ENCODE measurements around the gene RCAN1. TPM values are rescaled to one million over a fixed set of nuclear protein-coding genes. Genes with fewer than 3 reads are reported as not detected.

The RCAN1 gene
- total and polyA plus RNA-seq, 2 of the 4 experiments (the other 2 are of a cell fraction) = 53.5 to 175 TPM

DNA sequence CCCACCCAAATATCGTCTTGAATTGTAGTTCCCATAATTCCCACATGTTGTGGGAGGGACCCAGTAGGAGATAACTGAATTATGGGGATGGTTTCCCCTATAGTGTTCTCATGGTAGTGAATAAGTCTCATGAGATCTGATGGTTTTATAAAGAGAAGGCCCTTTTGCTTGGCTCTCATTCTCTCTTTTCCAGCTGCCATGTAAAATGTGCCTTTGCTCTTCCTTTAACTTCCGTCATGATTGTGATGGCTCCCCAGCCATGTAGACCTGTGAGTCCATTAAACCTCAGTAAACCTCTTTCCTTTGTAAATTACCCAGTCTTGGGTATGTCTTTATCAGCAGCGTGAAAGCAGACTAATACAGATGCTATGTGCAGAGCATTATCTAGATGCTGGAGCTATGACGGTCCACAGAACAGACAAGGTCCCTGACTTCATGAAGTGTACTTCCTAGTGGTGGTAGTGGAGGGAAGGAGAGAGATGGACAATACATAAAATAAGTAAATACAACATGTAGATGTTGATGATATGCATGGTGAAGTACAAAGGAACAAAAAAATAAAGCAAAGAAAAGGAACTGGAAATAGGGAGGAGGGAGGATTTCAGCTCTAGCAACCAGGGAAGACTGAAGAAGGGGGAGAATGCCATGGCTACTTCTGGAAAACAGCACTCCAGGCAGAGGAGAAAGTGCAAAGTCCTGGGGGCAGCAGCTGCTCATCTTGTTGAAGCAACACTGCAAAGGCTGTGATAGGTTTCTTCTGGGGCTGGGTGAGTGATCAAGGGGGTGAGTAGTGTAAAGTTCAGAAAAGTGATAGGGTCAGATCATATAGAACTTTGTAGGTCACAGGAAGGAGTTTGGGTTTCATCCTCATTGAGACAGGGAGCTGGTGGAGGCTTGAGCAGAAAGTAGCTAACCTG lies 6.8 kb upstream of the RCAN1 start (continued):
- TF ChIP-seq, protein P1, sequence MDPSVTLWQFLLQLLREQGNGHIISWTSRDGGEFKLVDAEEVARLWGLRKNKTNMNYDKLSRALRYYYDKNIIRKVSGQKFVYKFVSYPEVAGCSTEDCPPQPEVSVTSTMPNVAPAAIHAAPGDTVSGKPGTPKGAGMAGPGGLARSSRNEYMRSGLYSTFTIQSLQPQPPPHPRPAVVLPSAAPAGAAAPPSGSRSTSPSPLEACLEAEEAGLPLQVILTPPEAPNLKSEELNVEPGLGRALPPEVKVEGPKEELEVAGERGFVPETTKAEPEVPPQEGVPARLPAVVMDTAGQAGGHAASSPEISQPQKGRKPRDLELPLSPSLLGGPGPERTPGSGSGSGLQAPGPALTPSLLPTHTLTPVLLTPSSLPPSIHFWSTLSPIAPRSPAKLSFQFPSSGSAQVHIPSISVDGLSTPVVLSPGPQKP (IDR thresholded peaks at IDR 0.05; ENCODE audit: borderline replicate concordance, low read depth, low read length) = no peak

Data from IMR-90 (cell line).